GM12878 (cell line): ENCODE results near the gene ADCY5. TPM values are rescaled to one million over a fixed set of nuclear protein-coding genes. Genes with fewer than 3 reads are reported as not detected.

Experiments
- ATAC-seq: fragments of 200-7000 bp; cut with Tn5 transposase; 3 replicates; pipeline ENCODE4 v1.9.1; 2020; ENCODE audit warnings: mild to moderate bottlenecking, moderate library complexity
- BruUV-seq: library from RNA; stranded (reverse); fragments of 400-500 nt; replicated peaks from 2 replicates; lab custom pipeline; 2021; lab: Mats Ljungman, UMichigan
- CTCF ChIA-PET: fragments of 300-600 bp; sonication (Branson Sonifier 250); formaldehyde crosslinking; extraction: SDS; loops from one replicate; lab custom pipeline; 2021; ENCODE audit warnings: inconsistent platforms; lab: Yijun Ruan, JAX
- POLR2A ChIA-PET: fragments of 350-600 bp; formaldehyde crosslinking; extraction: SDS; loops from one replicate; lab custom pipeline; 2021; ENCODE audit warnings: inconsistent platforms; lab: Charles Lee
- RAD21 ChIA-PET: fragments of 300-600 bp; sonication (Branson Sonifier 250); formaldehyde crosslinking; loops from one replicate; lab custom pipeline; 2023; ENCODE audit warnings: antibody characterized with exemption; ENCODE audit not compliant: unreplicated experiment; lab: Charles Lee
- SMC1A ChIA-PET: fragments of 300-600 bp; sonication (Branson Sonifier 250); formaldehyde crosslinking; loops from one replicate; lab custom pipeline; 2023; ENCODE audit not compliant: unreplicated experiment, uncharacterized antibody; lab: Charles Lee
- DNase-seq: peaks from one replicate; pipeline ENCODE4 v3.0.0-alpha.2; 2011; ENCODE audit warnings: low read depth, low spot score
- FAIRE-seq: peaks from 3 replicates; lab custom pipeline; 2011; peaks lifted over from hg19 to GRCh38; lab: Jason Lieb, UNC
- H2AFZ ChIP-seq: 2 replicates; pipeline ENCODE4 v1.6.0; 2011; ENCODE audit warnings: low read depth, low read length, control low read depth; ENCODE audit not compliant: control insufficient read depth
- H3K27ac ChIP-seq: 2 replicates; pipeline ENCODE4 v1.5.1; 2011; ENCODE audit warnings: control low read depth; ENCODE audit not compliant: control insufficient read depth, insufficient read depth
- H3K27me3 ChIP-seq, 2 experiments: replicated peaks in 1 of 2; 2 replicates each; pipeline versions ENCODE4 v1.6.0 to v1.6.1; 2011; ENCODE audit warnings: low read length in 1 of 2; ENCODE audit not compliant: control insufficient read depth in 2 of 2, insufficient read depth in 2 of 2
- H3K36me3 ChIP-seq, 2 experiments: 2 replicates each; pipeline ENCODE4 v1.5.1; 2011; ENCODE audit warnings: low read length in 1 of 2; ENCODE audit not compliant: control insufficient read depth in 2 of 2, insufficient read depth in 2 of 2
- H3K4me1 ChIP-seq: 2 replicates; pipeline ENCODE4 v1.6.1; 2011; ENCODE audit warnings: mild to moderate bottlenecking, low read length, moderate library complexity, mixed read lengths; ENCODE audit not compliant: control insufficient read depth, insufficient read depth
- H3K4me2 ChIP-seq: 2 replicates; pipeline ENCODE4 v1.6.0; 2011; ENCODE audit warnings: control low read depth; ENCODE audit not compliant: control insufficient read depth, insufficient read depth
- H3K4me3 ChIP-seq: fragments of 200-600 bp; sonication (generic); 2 replicates; pipeline ENCODE4 v1.5.1; 2016
- H3K79me2 ChIP-seq: 2 replicates; pipeline ENCODE4 v1.6.0; 2011; ENCODE audit warnings: low read length; ENCODE audit not compliant: control insufficient read depth, insufficient read depth
- H3K9ac ChIP-seq: 2 replicates; pipeline ENCODE4 v1.8.0; 2011; ENCODE audit warnings: low read length, control low read depth, mixed read lengths; ENCODE audit not compliant: control insufficient read depth, insufficient read depth
- H3K9me3 ChIP-seq: replicated peaks from 3 replicates; pipeline ENCODE4 v1.5.1; 2011; ENCODE audit warnings: mild to moderate bottlenecking, low read length; ENCODE audit not compliant: control insufficient read depth, insufficient read depth
- H4K20me1 ChIP-seq: 2 replicates; pipeline ENCODE4 v1.6.0; 2011; ENCODE audit not compliant: control insufficient read depth, insufficient read depth
- BRCA1 ChIP-seq: IDR thresholded peaks from 2 replicates; pipeline ENCODE4 v1.6.1; 2011; ENCODE audit warnings: low read depth, low read length, improper control_type of control experiment
- E2F4 ChIP-seq: IDR thresholded peaks from 2 replicates; pipeline ENCODE4 v1.6.1; 2012; ENCODE audit warnings: low read depth, low read length, improper control_type of control experiment
- E2F8 ChIP-seq: fragments of 450-650 bp; IDR thresholded peaks from 2 replicates; pipeline ENCODE4 v1.6.1; 2018; ENCODE audit warnings: mild to moderate bottlenecking, low read depth, moderate library complexity; ENCODE audit not compliant: partially characterized antibody
- EED ChIP-seq: sonication (generic); IDR thresholded peaks from 2 replicates; pipeline ENCODE4 v1.6.1; 2016; ENCODE audit warnings: antibody characterized with exemption, low read depth
- ESRRA ChIP-seq: IDR thresholded peaks from 2 replicates; pipeline ENCODE4 v1.6.1; 2012; ENCODE audit warnings: mild to moderate bottlenecking, low read length, improper control_type of control experiment
- HDAC2 ChIP-seq: fragments of 200-600 bp; sonication (generic); IDR thresholded peaks from 2 replicates; pipeline ENCODE4 v1.6.1; 2017
- IKZF1 ChIP-seq: fragments of 450-650 bp; conservative IDR thresholded peaks from 2 replicates; pipeline ENCODE4 v1.6.1; 2017; ENCODE audit warnings: antibody characterized with exemption, mild to moderate bottlenecking
- IRF4 ChIP-seq: IDR thresholded peaks from 2 replicates; pipeline ENCODE4 v1.6.1; 2011; ENCODE audit warnings: low read depth, low read length
- IRF5 ChIP-seq: fragments of 450-650 bp; IDR thresholded peaks from 2 replicates; pipeline ENCODE4 v1.6.1; 2017; ENCODE audit warnings: borderline replicate concordance
- RELA ChIP-seq: fragments of 450-650 bp; IDR thresholded peaks from 2 replicates; pipeline ENCODE4 v1.8.0; 2014; ENCODE audit warnings: borderline replicate concordance; ENCODE audit not compliant: partially characterized antibody
- SIN3A ChIP-seq: IDR thresholded peaks from 2 replicates; pipeline ENCODE4 v1.6.1; 2012; ENCODE audit warnings: low read depth, low read length, improper control_type of control experiment
- TARDBP ChIP-seq: IDR thresholded peaks from 2 replicates; pipeline ENCODE4 v1.6.1; 2016; ENCODE audit warnings: borderline replicate concordance
- TCF7 ChIP-seq: IDR thresholded peaks from 2 replicates; pipeline ENCODE4 v1.6.1; 2014; ENCODE audit warnings: antibody characterized with exemption, borderline replicate concordance
- ZNF274 ChIP-seq: IDR thresholded peaks from one replicate; pipeline ENCODE4 v1.8.0; 2011; ENCODE audit not compliant: insufficient read length, insufficient read depth
- WGBS: methylation state at CpG from one replicate; pipeline ENCODE4 v1.1.6; 2016; ENCODE audit warnings: low lambda C conversion rate; ENCODE audit not compliant: insufficient replicate concordance, insufficient coverage; ENCODE audit errors: missing lambda C conversion rate; 5-methylcytosine and 5-hydroxymethylcytosine counted together
- in situ Hi-C: fragments of 300-500 bp; cut with MboI; formaldehyde crosslinking; loops from 9 replicates; pipeline ENCODE4 v1.14.3; 2018; ENCODE audit warnings: mixed read lengths
- intact Hi-C: fragments of 100-400 bp; cut with micrococcal nuclease; formaldehyde crosslinking; loops from one replicate; pipeline ENCODE4 v1.14.2; 2022; ENCODE audit not compliant: unreplicated experiment
- polyA plus RNA-seq, 11 experiments: library from polyadenylated mRNA; depleted of rRNA in 4 of 11; unstranded in 6 of 11; stranded (reverse) in 5 of 11; fragments of >200 nt; fragmentation: Nextera tagmentation in 4 of 11; fragmentation: Illumina TruSeq in 1 of 11; extraction: Ambion mirVana in 4 of 11; extraction: Trizol in 1 of 11; gene quantifications; 1 replicate in 1 of 11; 2 replicates in 10 of 11; pipeline versions ENCODE4 v1.2.1 to v1.2.3, GENCODE V29; 2011 to 2016; ENCODE audit warnings: inconsistent platforms in 2 of 11, missing spikeins in 2 of 11, low read depth in 1 of 11
- total RNA-seq, 4 experiments: library from RNA; depleted of rRNA in 3 of 4; stranded (reverse); fragments of >200 nt in 3 of 4; fragmentation: Illumina TruSeq in 1 of 4; extraction: Trizol in 1 of 4; gene quantifications; 2 replicates each; pipeline versions ENCODE4 v1.2.1 to v1.2.3, GENCODE V29; 2013 to 2021

ADCY5 gene
- total and polyA plus RNA-seq, 10 of the 15 experiments (the other 5 are each of a cell fraction or from before 2014, with no cell fraction given): under 0.01 to 0.24 (median 0.02) TPM; not detected in 4

- intact Hi-C loops (no loop called here), in situ Hi-C loops (no loop called here)
- Histone ChIP-seq H3K27me3 (no peaks in the 10 kb centered on the region), H3K79me2 (no peaks in the 10 kb centered on the region), H3K9ac (no peak overlapping the region), H3K9me3 (no peaks in the 10 kb centered on the region), H3K4me1 (no peaks in the 10 kb centered on the region), H3K36me3 (no peaks in the 10 kb centered on the region), H3K4me2 (no peak overlapping the region), H3K27ac (no peak overlapping the region), H4K20me1 (no peaks in the 10 kb centered on the region), H2AFZ (no peak overlapping the region), H3K4me3 (no peak overlapping the region)
- ChIA-PET POLR2A (no interaction called here), CTCF (no interaction called here), SMC1A (no interaction called here), RAD21 (no interaction called here)
- ATAC-seq: no peak
- FAIRE-seq: no peak
- WGBS: 69% methylated on average over 7 of the region's 7 CpGs
- no peak for DNase-seq
- BruUV-seq: no TSS peak
- no peak for TF ChIP-seq HDAC2
- TF ChIP-seq RELA: no peak
- no peak for TF ChIP-seq BRCA1
- no peak for TF ChIP-seq TCF7
- no peak for TF ChIP-seq ESRRA
- no peak for TF ChIP-seq IKZF1
- TF ChIP-seq E2F4: no peak
- TF ChIP-seq IRF4: no peak
- no peak for TF ChIP-seq ZNF274
- TF ChIP-seq, all 136 proteins: peak for 0
Measured at GRCh38 chr3:123279121-123279520, 169.8 kb downstream of the ADCY5 start.

GRCh38 chr3:123278446-123278845, 170.4 kb downstream of the ADCY5 start:
- no peak overlapping the region for H2AFZ ChIP-seq
- H3K27me3 ChIP-seq: no peaks in the 10 kb centered on the region
- FAIRE-seq: no peak
- H3K36me3 ChIP-seq: no peaks in the 10 kb centered on the region
- H3K27ac ChIP-seq: no peak overlapping the region
- no peaks in the 10 kb centered on the region for H4K20me1 ChIP-seq
- intact Hi-C loops (no loop called here), in situ Hi-C loops (no loop called here)
- 89% methylated on average over 5 of the region's 5 CpGs for WGBS
- BruUV-seq: no TSS peak
- ChIA-PET CTCF (no interaction called here), SMC1A (no interaction called here), RAD21 (no interaction called here), POLR2A (no interaction called here)
- no peaks in the 10 kb centered on the region for H3K9me3 ChIP-seq
- no peak for ATAC-seq
- H3K4me3 ChIP-seq: no peak overlapping the region
- no peaks in the 10 kb centered on the region for H3K4me1 ChIP-seq
- no peak overlapping the region for H3K4me2 ChIP-seq
- no peak overlapping the region for H3K9ac ChIP-seq
- H3K79me2 ChIP-seq: no peaks in the 10 kb centered on the region
- DNase-seq: no peak
- TF ChIP-seq SIN3A (no peak), IRF5 (no peak), EED (no peak), TARDBP (no peak), E2F8 (no peak), E2F4 (no peak)
